ENCODE measurements around the gene COMMD2. TPM values are rescaled to one million over a fixed set of nuclear protein-coding genes. Genes with fewer than 3 reads are reported as not detected.
A peak's percentile ranks its signal among the peaks of the same experiment; 100 is the strongest.

Gene COMMD2
- 10 to 100 TPM; 41.3 to 44.5 (median 44.1) TPM for total RNA-seq

GRCh38 chr3:149752051-149752787 lies at the start of gene COMMD2:
Gene COMMD2, minus strand, starts transcription at chr3:149752489. Its CDS starts 45 bp downstream, at chr3:149752444.
- H3K9me3 Mint-ChIP-seq: no peaks in the 10 kb centered on the region
- ATAC-seq (peak; percentile 99), DNase-seq (peak; percentile 65)
- no peaks in the 10 kb centered on the region for H3K27me3 Mint-ChIP-seq (ENCODE audit: low read depth)
- H3K4me3 Mint-ChIP-seq: peak within 1 kb of the TSS; percentile 95
- peaks cover 21% of the 10 kb centered on the region for H3K36me3 Mint-ChIP-seq (ENCODE audit: insufficient read depth)
- peaks cover 28% of the 10 kb centered on the region for H3K4me1 Mint-ChIP-seq (ENCODE audit: low read depth)

GRCh38 chr3:149801639-149802038 lies 49.4 kb upstream of the COMMD2 start:
- ATAC-seq (no peak), DNase-seq (no peak)
- Mint-ChIP-seq H3K36me3 (ENCODE audit: insufficient read depth) (no peaks in the 10 kb centered on the region), H3K4me3 (no peak overlapping the region), H3K27me3 (ENCODE audit: low read depth) (peaks cover 6% of the 10 kb centered on the region), H3K4me1 (ENCODE audit: low read depth) (peaks cover 2% of the 10 kb centered on the region), H3K9me3 (no peaks in the 10 kb centered on the region)

- H3K4me1 Mint-ChIP-seq (ENCODE audit: low read depth): no peaks in the 10 kb centered on the region
- no peaks in the 10 kb centered on the region for H3K36me3 Mint-ChIP-seq (ENCODE audit: insufficient read depth)
- ATAC-seq (no peak), DNase-seq (no peak)
- H3K9me3 Mint-ChIP-seq: no peaks in the 10 kb centered on the region
- H3K27me3 Mint-ChIP-seq (ENCODE audit: low read depth): peaks cover 6% of the 10 kb centered on the region
- no peak overlapping the region for H3K4me3 Mint-ChIP-seq
Measured at GRCh38 chr3:149801195-149801594, 48.9 kb upstream of the COMMD2 start.

DNA sequence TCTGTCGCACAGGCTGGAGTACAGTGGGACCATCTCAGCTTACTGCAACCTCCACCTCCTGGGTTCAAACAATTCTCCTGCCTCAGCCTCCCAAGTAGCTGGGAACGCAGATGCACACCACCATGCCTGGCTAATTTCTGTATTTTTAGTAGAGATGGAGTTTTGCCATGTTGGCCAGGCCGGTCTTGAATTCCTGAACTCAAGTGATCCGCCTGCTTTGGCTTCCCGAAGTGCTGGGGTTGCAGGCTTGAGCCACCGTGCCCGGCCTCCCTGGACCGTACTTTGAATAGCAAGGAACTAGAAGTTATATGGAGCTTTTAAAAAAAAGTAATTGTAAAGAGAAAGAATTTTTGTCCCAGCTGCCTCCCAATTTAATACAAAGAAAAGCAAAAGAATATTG lies 48.4 kb upstream of the COMMD2 start:
- Mint-ChIP-seq H3K4me1 (ENCODE audit: low read depth) (no peaks in the 10 kb centered on the region), H3K27me3 (ENCODE audit: low read depth) (peaks cover 5% of the 10 kb centered on the region), H3K9me3 (no peaks in the 10 kb centered on the region), H3K36me3 (ENCODE audit: insufficient read depth) (no peaks in the 10 kb centered on the region), H3K4me3 (no peak overlapping the region)
- ATAC-seq (no peak), DNase-seq (no peak)

DNA sequence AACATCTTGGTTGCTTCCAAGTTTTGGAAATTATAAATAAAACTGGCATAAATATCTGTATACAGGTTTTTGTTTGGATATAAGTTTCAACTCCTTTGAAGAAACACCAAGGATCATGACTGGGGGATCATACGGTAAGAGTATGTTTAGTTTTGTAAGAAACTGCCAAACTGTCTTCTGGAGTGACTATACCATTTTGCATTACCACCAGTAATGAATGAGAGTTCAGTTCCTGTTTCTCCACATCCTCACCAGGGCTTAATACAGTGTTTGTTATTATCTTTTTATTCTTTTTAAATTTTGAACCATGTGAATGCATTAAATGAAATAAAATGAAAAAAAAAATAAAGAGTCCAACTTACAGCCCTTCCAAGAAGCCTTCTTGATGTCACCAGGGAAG lies 43.7 kb upstream of the COMMD2 start:
- no peak for DNase-seq
- Mint-ChIP-seq H3K4me1 (ENCODE audit: low read depth) (no peaks in the 10 kb centered on the region), H3K27me3 (ENCODE audit: low read depth) (peaks cover 6% of the 10 kb centered on the region), H3K4me3 (no peak overlapping the region), H3K36me3 (ENCODE audit: insufficient read depth) (no peaks in the 10 kb centered on the region), H3K9me3 (no peaks in the 10 kb centered on the region)
- no peak for ATAC-seq

DNA sequence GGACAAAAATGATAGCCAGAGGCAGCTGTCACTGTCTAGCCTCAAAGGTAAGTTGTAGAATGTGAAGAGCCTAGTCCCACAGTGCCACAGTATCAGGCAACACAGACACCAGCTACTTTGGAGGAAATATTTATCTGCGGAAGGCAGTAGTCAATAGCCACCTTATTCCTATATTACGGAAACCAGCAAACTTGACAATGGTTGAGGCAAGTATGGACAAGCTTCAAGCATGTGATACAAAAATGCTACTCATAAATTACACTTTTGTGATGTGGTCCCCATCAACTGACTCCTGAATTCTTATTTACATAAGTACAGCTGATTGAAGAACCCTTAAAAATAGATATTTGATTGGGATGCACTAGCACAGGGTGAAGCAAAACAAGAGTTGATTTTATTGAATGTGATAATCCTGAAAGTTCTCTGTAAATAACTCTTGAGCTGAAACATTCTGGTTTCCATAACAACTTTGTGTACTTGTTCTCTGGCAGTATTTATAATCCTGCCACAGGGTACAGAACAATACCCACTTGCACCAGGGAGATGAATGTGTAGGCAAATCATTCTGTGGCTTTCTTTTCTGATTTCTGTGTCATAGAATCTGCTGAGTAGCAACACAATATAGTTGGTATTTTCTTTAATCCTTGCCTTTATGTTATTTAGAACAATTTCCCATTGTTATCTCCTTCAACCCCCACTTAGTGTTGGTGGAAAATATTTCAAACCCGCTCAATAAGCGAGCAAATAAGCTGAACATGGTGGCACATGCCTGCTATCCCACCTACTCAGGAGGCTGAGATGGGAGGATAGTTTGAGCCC lies 40.4 kb upstream of the COMMD2 start, which contains the start of gene ANKUB1:
ANKUB1 (minus strand) TSS at position 103 of the 819 bp plus-strand sequence. CDS start 188 bp downstream, outside the sequence.
- DNase-seq (no peak), ATAC-seq (no peak)
- Mint-ChIP-seq H3K4me1 (ENCODE audit: low read depth) (no peaks in the 10 kb centered on the region), H3K4me3 (no peak within 1 kb of the TSS), H3K27me3 (ENCODE audit: low read depth) (peaks cover 20% of the 10 kb centered on the region), H3K9me3 (no peaks in the 10 kb centered on the region), H3K36me3 (ENCODE audit: insufficient read depth) (no peaks in the 10 kb centered on the region)

DNA sequence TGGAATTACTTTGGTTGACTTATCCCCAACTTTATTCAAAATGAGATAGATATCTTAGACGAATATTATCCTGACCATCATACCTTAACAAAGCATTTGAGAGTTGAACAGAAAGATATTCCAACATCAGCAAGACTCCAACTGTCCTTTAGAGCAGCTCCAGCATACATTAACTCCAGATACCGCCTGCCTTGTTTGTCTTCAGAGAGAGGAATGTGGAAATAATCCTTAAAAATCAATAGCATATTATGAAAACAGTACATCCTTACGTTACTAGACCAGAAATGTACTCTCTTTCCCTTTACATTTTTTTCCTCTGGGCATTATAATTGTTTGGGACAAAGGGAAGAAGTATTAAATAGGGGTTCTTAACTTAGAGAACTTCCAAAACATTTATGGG lies 38.4 kb upstream of the COMMD2 start:
- ATAC-seq (no peak), DNase-seq (no peak)
- peaks cover 33% of the 10 kb centered on the region for H3K27me3 Mint-ChIP-seq (ENCODE audit: low read depth)
- H3K36me3 Mint-ChIP-seq (ENCODE audit: insufficient read depth): no peaks in the 10 kb centered on the region
- H3K9me3 Mint-ChIP-seq: no peaks in the 10 kb centered on the region
- H3K4me3 Mint-ChIP-seq: no peak overlapping the region
- no peaks in the 10 kb centered on the region for H3K4me1 Mint-ChIP-seq (ENCODE audit: low read depth)

DNA sequence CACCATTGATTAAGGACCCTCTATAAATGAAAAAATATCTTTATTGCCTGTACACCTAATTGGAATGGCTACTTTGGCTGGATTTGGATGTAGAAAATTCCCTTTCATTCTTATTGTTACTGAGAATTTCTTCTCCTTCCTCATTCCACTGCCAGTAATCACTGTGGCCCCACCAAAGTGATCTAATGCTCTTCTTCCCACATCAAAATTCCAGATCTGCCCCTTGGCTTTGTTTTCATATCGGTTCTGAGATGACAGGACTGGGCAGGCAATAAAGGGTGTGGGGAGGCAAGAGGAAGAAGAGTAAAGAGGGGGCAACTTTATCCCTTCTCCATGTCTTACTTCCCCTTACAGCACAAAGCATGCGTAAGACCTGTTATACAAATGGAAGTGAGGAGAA lies 38.0 kb upstream of the COMMD2 start:
- no peak for DNase-seq
- H3K9me3 Mint-ChIP-seq: no peaks in the 10 kb centered on the region
- peaks cover 35% of the 10 kb centered on the region for H3K27me3 Mint-ChIP-seq (ENCODE audit: low read depth)
- no peak for ATAC-seq
- no peaks in the 10 kb centered on the region for H3K4me1 Mint-ChIP-seq (ENCODE audit: low read depth)
- H3K4me3 Mint-ChIP-seq: no peak overlapping the region
- no peaks in the 10 kb centered on the region for H3K36me3 Mint-ChIP-seq (ENCODE audit: insufficient read depth)

DNA sequence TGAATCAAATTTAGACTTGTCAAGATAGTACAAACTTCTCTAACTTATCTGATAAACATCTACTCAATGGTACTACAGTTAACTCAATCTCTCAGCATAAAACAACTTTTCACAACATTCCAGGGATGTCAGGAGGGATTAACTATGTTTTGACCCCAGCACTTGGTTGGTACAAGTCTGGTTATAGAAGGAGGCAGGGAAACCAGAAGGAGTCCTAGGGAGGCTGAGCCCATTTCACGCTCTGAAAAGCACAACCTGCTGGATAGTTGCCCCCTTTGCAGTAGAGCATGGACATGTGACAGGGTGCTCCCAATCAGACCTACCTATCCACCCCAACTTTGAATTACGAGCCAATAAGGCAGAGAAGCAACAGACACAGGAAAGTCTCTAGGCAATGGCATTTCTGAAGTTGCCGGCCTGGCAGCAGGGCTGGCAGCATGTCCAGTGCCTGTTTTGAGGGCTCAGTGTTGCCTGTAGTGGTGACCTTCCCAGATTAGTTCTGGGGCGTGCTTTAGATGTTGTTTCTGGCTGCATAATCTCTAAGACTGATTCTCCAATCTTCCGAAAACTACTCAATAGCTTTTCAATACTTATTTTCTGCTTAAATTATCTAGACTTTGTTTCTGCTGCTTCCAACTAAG lies 31.9 kb upstream of the COMMD2 start:
- DNase-seq: no peak
- ATAC-seq: no peak
- H3K9me3 Mint-ChIP-seq: no peaks in the 10 kb centered on the region
- peaks cover 26% of the 10 kb centered on the region for H3K27me3 Mint-ChIP-seq (ENCODE audit: low read depth)
- no peaks in the 10 kb centered on the region for H3K36me3 Mint-ChIP-seq (ENCODE audit: insufficient read depth)
- H3K4me3 Mint-ChIP-seq: no peak overlapping the region
- H3K4me1 Mint-ChIP-seq (ENCODE audit: low read depth): peaks cover 7% of the 10 kb centered on the region

GRCh38 chr3:149783576-149783975 lies 31.3 kb upstream of the COMMD2 start:
- no peaks in the 10 kb centered on the region for H3K9me3 Mint-ChIP-seq
- no peak for DNase-seq
- peaks cover 7% of the 10 kb centered on the region for H3K4me1 Mint-ChIP-seq (ENCODE audit: low read depth)
- H3K4me3 Mint-ChIP-seq: no peak overlapping the region
- peaks cover 25% of the 10 kb centered on the region for H3K27me3 Mint-ChIP-seq (ENCODE audit: low read depth)
- H3K36me3 Mint-ChIP-seq (ENCODE audit: insufficient read depth): no peaks in the 10 kb centered on the region
- ATAC-seq: no peak

DNA sequence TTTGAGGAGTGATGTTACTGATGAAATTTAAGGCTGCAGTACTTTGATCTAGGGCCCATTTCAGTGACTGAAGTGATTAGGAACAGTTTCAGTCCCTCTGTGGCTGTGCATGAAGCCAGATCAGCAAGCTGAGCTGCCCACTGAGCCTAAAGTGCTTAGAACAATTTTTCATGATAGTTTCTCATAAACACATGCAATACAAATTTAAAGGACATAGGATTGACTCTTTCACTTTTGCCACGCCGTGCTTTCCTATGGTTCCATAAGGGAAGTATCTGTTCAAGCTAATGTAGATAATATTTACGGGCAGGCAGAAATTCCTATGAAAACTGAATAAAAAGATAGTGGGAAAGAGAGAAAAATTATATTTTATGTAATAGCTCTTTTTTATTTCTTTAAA lies 29.5 kb upstream of the COMMD2 start:
- H3K4me3 Mint-ChIP-seq: no peak overlapping the region
- peaks cover 7% of the 10 kb centered on the region for H3K4me1 Mint-ChIP-seq (ENCODE audit: low read depth)
- no peaks in the 10 kb centered on the region for H3K36me3 Mint-ChIP-seq (ENCODE audit: insufficient read depth)

DNA sequence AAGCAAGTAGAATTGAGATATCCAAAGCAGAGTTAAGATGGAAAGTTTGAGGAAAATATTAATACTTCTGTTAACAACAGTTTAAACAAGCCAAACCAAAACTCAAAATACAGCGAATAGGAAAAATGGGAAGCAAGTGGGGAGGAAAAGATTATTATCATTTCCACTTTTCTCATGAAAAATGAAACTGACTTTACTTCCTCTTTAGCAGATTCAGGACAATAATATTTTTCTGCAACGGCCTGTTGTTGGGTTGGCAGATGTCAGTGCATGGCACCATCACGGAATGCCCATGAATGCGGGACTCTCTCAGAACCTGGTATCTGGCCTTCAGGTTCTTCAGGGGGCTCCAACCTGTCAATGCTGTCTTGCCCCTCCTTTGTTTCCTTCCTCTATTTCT lies 28.9 kb upstream of the COMMD2 start:
- no peak for ATAC-seq
- peaks cover 10% of the 10 kb centered on the region for H3K27me3 Mint-ChIP-seq (ENCODE audit: low read depth)

More for the DNA sequence above, 29.5 kb upstream of the COMMD2 start:
- ATAC-seq: no peak
- no peak for DNase-seq
- no peaks in the 10 kb centered on the region for H3K9me3 Mint-ChIP-seq
- peaks cover 15% of the 10 kb centered on the region for H3K27me3 Mint-ChIP-seq (ENCODE audit: low read depth)

DNA sequence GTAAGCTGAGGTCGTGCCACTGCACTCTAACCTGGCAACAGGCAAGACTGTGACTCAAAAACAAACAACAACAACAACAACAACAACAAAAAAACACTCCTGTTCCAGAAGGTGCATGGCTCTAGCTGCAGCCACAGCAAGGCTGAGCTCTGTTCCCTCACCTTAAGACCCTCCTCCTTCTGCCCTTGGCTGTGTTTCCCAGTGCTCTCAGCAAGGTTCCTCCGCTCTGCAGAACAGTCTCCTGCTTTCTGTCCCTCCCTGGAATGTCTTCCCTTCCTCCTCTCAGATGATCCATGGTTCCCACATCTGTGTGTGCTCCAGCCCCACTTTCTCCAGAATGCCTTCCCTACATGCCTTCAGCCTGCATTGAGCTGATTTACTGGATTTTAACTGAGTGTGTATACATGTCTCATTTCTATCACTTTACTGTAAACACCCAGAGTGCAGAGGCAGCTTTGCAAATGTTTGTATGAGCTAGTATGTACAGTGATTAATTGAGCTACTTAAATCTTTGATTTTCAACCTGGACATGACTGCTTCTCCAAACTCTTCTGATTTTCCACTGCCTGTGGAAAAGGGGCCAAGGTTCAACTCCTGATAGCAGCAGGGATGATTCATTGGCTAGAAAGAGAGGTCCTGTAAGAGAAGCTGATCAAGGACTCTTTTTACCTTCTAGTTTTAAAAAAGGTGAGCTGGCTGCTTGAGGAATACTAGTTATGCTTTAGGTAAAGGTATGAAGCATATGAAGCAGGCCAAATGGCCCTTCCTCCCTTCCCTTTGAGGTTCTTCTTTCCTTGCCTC lies 25.3 kb upstream of the COMMD2 start:
- H3K27me3 Mint-ChIP-seq (ENCODE audit: low read depth): peaks cover 3% of the 10 kb centered on the region
- no peaks in the 10 kb centered on the region for H3K9me3 Mint-ChIP-seq
- no peak for ATAC-seq
- DNase-seq: no peak
- H3K4me3 Mint-ChIP-seq: no peak overlapping the region
- H3K4me1 Mint-ChIP-seq (ENCODE audit: low read depth): peaks cover 7% of the 10 kb centered on the region
- H3K36me3 Mint-ChIP-seq (ENCODE audit: insufficient read depth): no peaks in the 10 kb centered on the region

More for the DNA sequence above, 28.9 kb upstream of the COMMD2 start:
- H3K4me1 Mint-ChIP-seq (ENCODE audit: low read depth): peaks cover 7% of the 10 kb centered on the region
- H3K36me3 Mint-ChIP-seq (ENCODE audit: insufficient read depth): no peaks in the 10 kb centered on the region
- no peak for DNase-seq
- H3K4me3 Mint-ChIP-seq: no peak overlapping the region
- H3K9me3 Mint-ChIP-seq: no peaks in the 10 kb centered on the region

DNA sequence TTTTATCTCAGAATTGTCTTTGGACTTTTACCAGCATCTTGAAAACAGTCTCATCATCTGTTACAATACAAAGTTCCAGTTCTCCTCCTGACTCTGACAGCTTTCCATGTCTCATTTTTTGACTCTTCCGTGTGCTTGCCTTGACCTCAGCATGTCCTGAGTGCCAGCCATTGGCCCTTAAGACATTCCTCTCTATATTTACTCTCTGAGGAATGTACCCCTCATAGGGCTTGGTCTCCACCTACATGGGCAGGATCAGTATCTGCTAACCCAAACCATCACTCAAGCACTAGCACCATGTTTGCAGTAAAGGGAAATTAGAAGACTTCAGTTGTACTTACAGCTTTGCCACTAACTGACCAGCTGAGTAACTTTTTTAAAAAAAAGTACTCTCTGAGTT lies 23.9 kb upstream of the COMMD2 start:
- Mint-ChIP-seq H3K9me3 (no peaks in the 10 kb centered on the region), H3K27me3 (ENCODE audit: low read depth) (peaks cover 8% of the 10 kb centered on the region), H3K4me3 (no peak overlapping the region), H3K36me3 (ENCODE audit: insufficient read depth) (no peaks in the 10 kb centered on the region), H3K4me1 (ENCODE audit: low read depth) (no peaks in the 10 kb centered on the region)
- ATAC-seq (no peak), DNase-seq (no peak)

Data from activated T-cell treated with anti-CD3 and anti-CD28 coated beads, Interleukin-2, amount 50 U/mL, for 4 hours (primary cell).